H9 (cell line): ENCODE results near the gene LUZP2. TPM values are rescaled to one million over a fixed set of nuclear protein-coding genes. Genes with fewer than 3 reads are reported as not detected.
A peak's percentile ranks its signal among the peaks of the same experiment; 100 is the strongest.

Experiments
- DNase-seq: peaks from one replicate; pipeline ENCODE4 v3.0.0-alpha.2; 2017
- H2AFZ ChIP-seq: one replicate; pipeline ENCODE4 v1.6.1; 2013; ENCODE audit warnings: mild to moderate bottlenecking, low read length, control low read depth, moderate library complexity
- H2AK5ac ChIP-seq: 2 replicates; pipeline ENCODE4 v1.6.1; 2013; ENCODE audit warnings: low read length, control low read depth, mixed read lengths; ENCODE audit not compliant: insufficient read length
- H2BK120ac ChIP-seq: one replicate; pipeline ENCODE4 v1.6.1; 2013; ENCODE audit warnings: low read depth, mild to moderate bottlenecking, low read length, control low read depth, inconsistent platforms; ENCODE audit not compliant: poor library complexity, severe bottlenecking
- H2BK12ac ChIP-seq: 2 replicates; pipeline ENCODE4 v1.6.1; 2013; ENCODE audit warnings: low read length, control low read depth, mixed read lengths, low read depth; ENCODE audit not compliant: insufficient read length
- H2BK15ac ChIP-seq: 2 replicates; pipeline ENCODE4 v1.6.1; 2013; ENCODE audit warnings: low read depth, low read length, control low read depth
- H2BK20ac ChIP-seq: one replicate; pipeline ENCODE4 v1.6.1; 2013; ENCODE audit warnings: low read depth, mild to moderate bottlenecking, low read length, control low read depth, inconsistent platforms; ENCODE audit not compliant: poor library complexity, severe bottlenecking
- H2BK5ac ChIP-seq: 2 replicates; pipeline ENCODE4 v1.6.1; 2013; ENCODE audit warnings: low read length, control low read depth, mixed read lengths; ENCODE audit not compliant: insufficient read length
- H3K14ac ChIP-seq: 2 replicates; pipeline ENCODE4 v1.6.1; 2013; ENCODE audit warnings: low read length, control low read depth; ENCODE audit not compliant: insufficient read depth
- H3K18ac ChIP-seq: 2 replicates; pipeline ENCODE4 v1.6.1; 2013; ENCODE audit warnings: low read depth, mild to moderate bottlenecking, mixed read lengths, low read length, control low read depth; ENCODE audit not compliant: insufficient read length
- H3K23ac ChIP-seq: 2 replicates; pipeline ENCODE4 v1.6.1; 2013; ENCODE audit warnings: low read length, control low read depth, mixed read lengths, low read depth; ENCODE audit not compliant: insufficient read length
- H3K23me2 ChIP-seq: 2 replicates; pipeline ENCODE4 v1.6.1; 2013; ENCODE audit warnings: low read depth, mild to moderate bottlenecking, mixed read lengths, low read length, control low read depth; ENCODE audit not compliant: insufficient read length, poor library complexity, severe bottlenecking
- H3K27ac ChIP-seq: 2 replicates; pipeline ENCODE4 v1.5.1; 2013; ENCODE audit warnings: low read length, control low read depth, mixed read lengths, low read depth; ENCODE audit not compliant: insufficient read length
- H3K27me3 ChIP-seq: 2 replicates; pipeline ENCODE4 v1.6.1; 2013; ENCODE audit warnings: low read length, control low read depth, inconsistent platforms; ENCODE audit not compliant: insufficient read depth
- H3K4ac ChIP-seq: 2 replicates; pipeline ENCODE4 v1.6.1; 2013; ENCODE audit warnings: low read depth, mild to moderate bottlenecking, control low read depth, inconsistent platforms, low read length, moderate library complexity
- H3K4me1 ChIP-seq: 2 replicates; pipeline ENCODE4 v1.6.1; 2013; ENCODE audit warnings: low read length, control low read depth, inconsistent platforms; ENCODE audit not compliant: insufficient read depth
- H3K4me2 ChIP-seq: 2 replicates; pipeline ENCODE4 v1.6.1; 2013; ENCODE audit warnings: low read length, control low read depth, mixed read lengths; ENCODE audit not compliant: insufficient read length, insufficient read depth
- H3K56ac ChIP-seq: 2 replicates; pipeline ENCODE4 v1.6.1; 2013; ENCODE audit warnings: low read depth, mild to moderate bottlenecking, mixed read lengths, low read length, control low read depth; ENCODE audit not compliant: insufficient read length
- H3K79me1 ChIP-seq: 2 replicates; pipeline ENCODE4 v1.6.1; 2013; ENCODE audit warnings: low read depth, mild to moderate bottlenecking, moderate library complexity, low read length, control low read depth, inconsistent platforms; ENCODE audit not compliant: insufficient read depth, poor library complexity, severe bottlenecking
- H3K79me2 ChIP-seq: 2 replicates; pipeline ENCODE4 v1.6.1; 2013; ENCODE audit warnings: low read length, control low read depth, inconsistent platforms; ENCODE audit not compliant: insufficient read depth
- H3K9ac ChIP-seq: 2 replicates; pipeline ENCODE4 v1.6.1; 2013; ENCODE audit warnings: low read length, control low read depth, mixed read lengths; ENCODE audit not compliant: insufficient read length; ENCODE audit errors: extremely low read depth
- H3K9me3 ChIP-seq: one replicate; pipeline ENCODE4 v1.6.1; 2013; ENCODE audit warnings: low read depth, low read length, inconsistent platforms; ENCODE audit not compliant: control insufficient read depth
- H3T11ph ChIP-seq: one replicate; pipeline ENCODE4 v1.6.1; 2013; ENCODE audit warnings: mild to moderate bottlenecking, low read length, control low read depth, inconsistent platforms
- H4K20me1 ChIP-seq: one replicate; pipeline ENCODE4 v1.6.1; 2013; ENCODE audit not compliant: control insufficient read depth, insufficient read length, insufficient read depth
- H4K5ac ChIP-seq: 2 replicates; pipeline ENCODE4 v1.6.1; 2013; ENCODE audit warnings: low read depth, mild to moderate bottlenecking, mixed read lengths, low read length, control low read depth; ENCODE audit not compliant: insufficient read length
- H4K8ac ChIP-seq: replicated peaks from 2 replicates; pipeline ENCODE4 v1.6.1; 2013; ENCODE audit warnings: low read length, control low read depth, mixed read lengths, low read depth; ENCODE audit not compliant: insufficient read length
- H4K91ac ChIP-seq: 2 replicates; pipeline ENCODE4 v1.6.1; 2013; ENCODE audit warnings: low read depth, mild to moderate bottlenecking, moderate library complexity, mixed read lengths, low read length, control low read depth; ENCODE audit not compliant: insufficient read length
- H3K27ac Mint-ChIP-seq, 3 experiments: 2 replicates in 2 of 3; 3 replicates in 1 of 3; pipeline ENCODE4 v1.8.0; 2020 to 2021; ENCODE audit warnings: mixed read lengths in 3 of 3, mild to moderate bottlenecking in 1 of 3, moderate library complexity in 1 of 3
- H3K27me3 Mint-ChIP-seq: 2 replicates; pipeline ENCODE4 v1.8.0; 2021; ENCODE audit warnings: low read depth, mild to moderate bottlenecking, moderate library complexity, mixed read lengths
- H3K36me3 Mint-ChIP-seq, 3 experiments: 2 replicates in 2 of 3; 3 replicates in 1 of 3; pipeline ENCODE4 v1.8.0; 2020 to 2021; ENCODE audit warnings: low read depth in 3 of 3, mixed read lengths in 3 of 3; ENCODE audit not compliant: insufficient read depth in 1 of 3
- H3K4me1 Mint-ChIP-seq, 2 experiments: 2 replicates each; pipeline ENCODE4 v1.8.0; 2020; ENCODE audit warnings: mixed read lengths in 2 of 2
- H3K4me3 Mint-ChIP-seq, 2 experiments: 2 replicates in 1 of 2; 3 replicates in 1 of 2; pipeline ENCODE4 v1.8.0; 2020 to 2021; ENCODE audit warnings: mild to moderate bottlenecking in 2 of 2, mixed read lengths in 2 of 2, moderate library complexity in 1 of 2
- H3K9me3 Mint-ChIP-seq, 2 experiments: 2 replicates in 1 of 2; 3 replicates in 1 of 2; pipeline ENCODE4 v1.8.0; 2020; ENCODE audit warnings: mild to moderate bottlenecking in 2 of 2, mixed read lengths in 2 of 2, moderate library complexity in 1 of 2
- WGBS: extraction: QIAGEN DNeasy Blood & Tissue Kit; methylation state at CpG from one replicate; pipeline ENCODE4 v1.1.7; 2013; ENCODE audit warnings: missing lambda C conversion rate, low lambda C conversion rate, mixed read lengths; ENCODE audit not compliant: insufficient read length; ENCODE audit errors: extremely low coverage; 5-methylcytosine and 5-hydroxymethylcytosine counted together
- long read RNA-seq: library from polyadenylated mRNA; unstranded; transcript quantifications from one replicate; pipeline ENCODE4 v2.0.0, GENCODE V29; 2020
- total RNA-seq: library from RNA; stranded (reverse); gene quantifications from 2 replicates; pipeline ENCODE4 v1.2.1, GENCODE V29; 2021
- TF ChIP-seq, protein P1 (sequence below): fragments of 200-600 bp; sonication (generic); conservative IDR thresholded peaks from 3 replicates; pipeline ENCODE4 v1.8.0; 2021; ENCODE audit warnings: antibody characterized with exemption, mild to moderate bottlenecking

Gene LUZP2
- total RNA-seq: 25.4 and 25.7 TPM in 2 replicates
- long read RNA-seq, full-length matches to known transcripts: 4 of 26 reads
- long read RNA-seq, partial matches to known transcripts: 5 of 26 reads
- long read RNA-seq, other reads (novel, unspliced or antisense): 17 of 26 reads

DNA sequence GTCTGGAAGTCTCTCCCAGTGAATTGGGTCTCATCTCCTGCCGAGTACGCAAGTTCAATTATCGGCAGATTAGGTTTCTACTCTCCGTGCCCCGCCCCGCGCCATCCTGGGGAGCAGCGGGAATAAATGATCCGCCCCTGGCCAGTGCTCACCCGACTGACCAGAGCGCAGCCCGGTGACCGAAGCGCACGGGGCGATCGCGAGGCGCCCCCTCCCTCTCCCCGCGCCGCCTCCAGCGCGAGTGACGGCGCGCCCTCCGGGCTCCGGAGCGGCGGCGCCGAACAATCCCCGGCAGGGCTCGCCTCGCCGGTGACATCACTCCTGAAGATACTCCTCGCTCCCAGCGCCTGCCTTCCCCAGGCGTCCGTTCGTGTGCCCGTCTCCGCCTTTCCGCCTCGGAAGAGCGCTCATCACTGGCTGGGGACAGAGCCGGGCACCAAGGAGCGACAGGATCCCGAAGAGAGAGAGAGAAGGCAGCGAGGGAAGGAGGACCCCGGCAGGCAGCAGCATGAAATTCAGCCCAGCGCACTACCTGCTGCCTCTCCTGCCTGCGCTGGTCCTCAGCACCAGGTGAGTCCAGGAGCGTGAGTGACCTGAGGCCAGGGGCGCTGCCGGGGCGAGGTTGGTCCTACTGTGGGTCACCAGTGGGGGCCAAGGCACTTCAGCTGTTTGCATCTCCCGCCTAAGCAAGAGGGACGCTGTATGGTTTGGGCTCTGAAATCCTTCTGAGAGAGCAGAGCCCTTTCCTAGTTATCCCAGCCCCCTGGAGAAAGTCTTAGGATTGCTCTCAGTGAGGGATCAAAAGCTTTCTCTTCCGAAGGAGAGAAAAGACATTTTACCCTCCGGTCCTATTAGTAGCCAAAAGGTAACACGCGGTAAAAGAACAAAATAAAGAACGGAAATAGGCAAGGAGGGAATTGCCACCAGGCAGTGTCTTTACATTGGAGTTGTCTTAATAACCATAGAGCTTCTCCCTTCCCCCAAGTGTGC is at the start of gene LUZP2:
Gene LUZP2 (plus strand): TSS at position 318 of the 990 bp plus-strand sequence.
- H3K27ac Mint-ChIP-seq: peak within 1 kb of the TSS in 2 of 3 experiments; percentile 68 to 87; a peak in 5 of 7 replicates
- H3K27ac ChIP-seq: no peak within 1 kb of the TSS
- H3K14ac ChIP-seq: peak within 1 kb of the TSS; percentile 37
- peak within 1 kb of the TSS; percentile 20 for H3K9ac ChIP-seq
- peaks cover 14% of the 10 kb centered on the region for H3K23me2 ChIP-seq
- TF ChIP-seq, protein P1, sequence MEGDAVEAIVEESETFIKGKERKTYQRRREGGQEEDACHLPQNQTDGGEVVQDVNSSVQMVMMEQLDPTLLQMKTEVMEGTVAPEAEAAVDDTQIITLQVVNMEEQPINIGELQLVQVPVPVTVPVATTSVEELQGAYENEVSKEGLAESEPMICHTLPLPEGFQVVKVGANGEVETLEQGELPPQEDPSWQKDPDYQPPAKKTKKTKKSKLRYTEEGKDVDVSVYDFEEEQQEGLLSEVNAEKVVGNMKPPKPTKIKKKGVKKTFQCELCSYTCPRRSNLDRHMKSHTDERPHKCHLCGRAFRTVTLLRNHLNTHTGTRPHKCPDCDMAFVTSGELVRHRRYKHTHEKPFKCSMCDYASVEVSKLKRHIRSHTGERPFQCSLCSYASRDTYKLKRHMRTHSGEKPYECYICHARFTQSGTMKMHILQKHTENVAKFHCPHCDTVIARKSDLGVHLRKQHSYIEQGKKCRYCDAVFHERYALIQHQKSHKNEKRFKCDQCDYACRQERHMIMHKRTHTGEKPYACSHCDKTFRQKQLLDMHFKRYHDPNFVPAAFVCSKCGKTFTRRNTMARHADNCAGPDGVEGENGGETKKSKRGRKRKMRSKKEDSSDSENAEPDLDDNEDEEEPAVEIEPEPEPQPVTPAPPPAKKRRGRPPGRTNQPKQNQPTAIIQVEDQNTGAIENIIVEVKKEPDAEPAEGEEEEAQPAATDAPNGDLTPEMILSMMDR: peak; percentile 47; the same call in 2 of the 3 replicates
- H2BK12ac ChIP-seq: no peak within 1 kb of the TSS
- H3K36me3 Mint-ChIP-seq: peaks cover 0 to 1% (median 0%) of the 10 kb centered on the region in 3 experiments; a peak in 1 of 7 replicates
- peaks cover 41% of the 10 kb centered on the region for H3K27me3 Mint-ChIP-seq
- H2BK20ac ChIP-seq: no peak within 1 kb of the TSS
- H2AFZ ChIP-seq: peak within 1 kb of the TSS; percentile 43
- H4K91ac ChIP-seq: no peak within 1 kb of the TSS
- no peak within 1 kb of the TSS for H3T11ph ChIP-seq
- no peak within 1 kb of the TSS for H3K56ac ChIP-seq
- H3K9me3 Mint-ChIP-seq: no peaks in the 10 kb centered on the region
- peak within 1 kb of the TSS; percentile 99 for H3K4me2 ChIP-seq
- no peak within 1 kb of the TSS for H2AK5ac ChIP-seq
- H3K18ac ChIP-seq: peak within 1 kb of the TSS; percentile 18
- H2BK15ac ChIP-seq: no peak within 1 kb of the TSS
- H2BK5ac ChIP-seq: no peak within 1 kb of the TSS
- peaks cover 21 to 36% of the 10 kb centered on the region in 2 experiments for H3K4me1 Mint-ChIP-seq
- no peaks in the 10 kb centered on the region for H3K79me2 ChIP-seq
- no peak within 1 kb of the TSS for H4K8ac ChIP-seq
- H3K4me3 Mint-ChIP-seq: peak within 1 kb of the TSS; percentile 87 to 93
- no peaks in the 10 kb centered on the region for H3K4me1 ChIP-seq
- DNase-seq: peak; percentile 77
- no peak within 1 kb of the TSS for H2BK120ac ChIP-seq
- no peaks in the 10 kb centered on the region for H3K79me1 ChIP-seq
- WGBS: no CpG with 5 or more reads among the region's 65 CpGs
- H3K23ac ChIP-seq: no peak within 1 kb of the TSS
- no peaks in the 10 kb centered on the region for H4K20me1 ChIP-seq
- peaks cover 5% of the 10 kb centered on the region; the same call in 1 of the 2 replicates for H3K27me3 ChIP-seq
- no peak within 1 kb of the TSS for H3K4ac ChIP-seq
- H3K9me3 ChIP-seq: no peaks in the 10 kb centered on the region
- no peak within 1 kb of the TSS for H4K5ac ChIP-seq
